AML-193 (cell line): ENCODE data around the gene IKZF2.

Source experiments
- DNase-seq, 2 experiments: peaks; one replicate each; lab custom pipeline; 2025; lab: John Stamatoyannopoulos, UW

IKZF2 gene

GRCh38 chr2:212958757-212959295 lies 192.6 kb downstream of the IKZF2 start:
- no peak for DNase-seq

GRCh38 chr2:212958133-212958532 lies 193.3 kb downstream of the IKZF2 start:
- DNase-seq: no peak

- peak; percentile 82 to 85 for DNase-seq
These were observed 193.8 kb downstream of the IKZF2 start for GRCh38 chr2:212957624-212958023.

GRCh38 chr2:212956665-212957607 lies 194.5 kb downstream of the IKZF2 start:
- no peak for DNase-seq

- no peak for DNase-seq
These were observed 198.1 kb downstream of the IKZF2 start for GRCh38 chr2:212953170-212953920.

- no peak for DNase-seq
These were observed 201.6 kb downstream of the IKZF2 start for GRCh38 chr2:212949786-212950185.
